ENCODE results near the gene EP400. TPM values are rescaled to one million over a fixed set of nuclear protein-coding genes. Genes with fewer than 3 reads are reported as not detected.

Gene EP400
- total and polyA plus RNA-seq, 9 of the 15 experiments (the other 6 are each of a cell fraction or from before 2014, with no cell fraction given): 4.5 to 58.0 (median 7.0) TPM

DNA sequence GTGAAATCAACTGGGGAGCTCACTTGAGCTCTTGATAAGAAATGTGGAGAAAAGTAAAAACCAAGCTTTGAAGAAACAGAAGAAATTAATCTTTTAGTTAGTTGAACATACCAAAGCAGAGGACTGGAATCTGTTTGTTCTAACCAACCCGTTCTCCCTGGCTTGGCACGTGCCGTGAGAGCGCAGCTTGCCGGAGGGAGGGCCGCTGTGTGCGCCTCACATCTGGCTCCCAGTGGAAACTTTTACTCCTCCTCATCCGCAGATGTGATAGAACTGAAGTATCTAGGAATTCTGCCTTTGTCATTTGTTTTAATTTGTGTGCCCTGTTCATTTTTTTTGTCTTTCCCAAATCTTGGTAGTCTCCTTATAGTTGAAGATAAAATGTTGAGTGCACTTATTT, 129.5 kb downstream of the EP400 start:
- Histone ChIP-seq H3K4me1 (replicated peaks in 1 of 2; ENCODE audit: control insufficient read depth in 2 of 2, insufficient read depth in 2 of 2, low read length in 2 of 2) (peaks cover 5 to 12% of the 10 kb centered on the region in 2 experiments; a peak in 4 of 5 replicates), H3K27ac (ENCODE audit: extremely low read depth, low read depth, low read length) (no peak overlapping the region), H3K36me3 (ENCODE audit: control insufficient read depth, insufficient read depth, low read length) (peaks cover 50% of the 10 kb centered on the region; the same call in 2 of the 3 replicates), H3K79me2 (ENCODE audit: control insufficient read depth, insufficient read depth, low read length) (peaks cover under 1% of the 10 kb centered on the region), H3K9me1 (ENCODE audit: control insufficient read depth, insufficient read depth, low read length) (no peaks in the 10 kb centered on the region), H3K9ac (ENCODE audit: insufficient read depth in 1 of 2, low read depth in 2 of 2, low read length in 2 of 2) (no peak overlapping the region), H3K4me3 (no peak overlapping the region), H2AFZ (ENCODE audit: low read depth, low read length) (no peak overlapping the region), H3K4me2 (ENCODE audit: insufficient read depth, low read length) (no peak overlapping the region), H3K9me3 (replicated peaks; ENCODE audit: control insufficient read depth, insufficient read depth, low read depth, low read length) (no peaks in the 10 kb centered on the region), H4K20me1 (replicated peaks; ENCODE audit: control insufficient read depth, insufficient read depth, low read length) (no peaks in the 10 kb centered on the region), H3K27me3 (ENCODE audit: control insufficient read depth in 2 of 2, insufficient read depth in 2 of 2, low read length in 2 of 2) (no peaks in the 10 kb centered on the region)
- no TSS peak for BruUV-seq (replicated peaks)
- no peak for ATAC-seq
- no peak for FAIRE-seq
- intact Hi-C loops (cut with micrococcal nuclease): no loop called here
- WGBS (ENCODE audit: insufficient coverage, low coverage, missing lambda C conversion rate): 95% methylated on average over 8 of the region's 8 CpGs
- ChIA-PET POLR2A (interaction anchor here (0.7 kb wide), 1 partner anchor 927 kb away, joined by 3 read pairs; no protein-coding TSS in a partner anchor), CTCF (ENCODE audit: low intra/inter-chr PET ratio) (no interaction called here)
- in situ Hi-C loops (cut with MboI): no loop called here
- DNase-seq (ENCODE audit: extremely low read depth in 1 of 4, low spot score in 3 of 4): no peak
- TF ChIP-seq GATA2 (CRISPR knock-in tag; IDR thresholded peaks at IDR 0.05) (no peak), NR1H2 (CRISPR knock-in tag; IDR thresholded peaks at IDR 0.05) (no peak), ZNF444 (CRISPR knock-in tag; IDR thresholded peaks at IDR 0.05) (no peak), RBBP5 (IDR thresholded peaks at IDR 0.05; ENCODE audit: borderline replicate concordance, insufficient read depth, low read length, poor library complexity, severe bottlenecking) (no peak)
- TF ChIP-seq, protein P1, sequence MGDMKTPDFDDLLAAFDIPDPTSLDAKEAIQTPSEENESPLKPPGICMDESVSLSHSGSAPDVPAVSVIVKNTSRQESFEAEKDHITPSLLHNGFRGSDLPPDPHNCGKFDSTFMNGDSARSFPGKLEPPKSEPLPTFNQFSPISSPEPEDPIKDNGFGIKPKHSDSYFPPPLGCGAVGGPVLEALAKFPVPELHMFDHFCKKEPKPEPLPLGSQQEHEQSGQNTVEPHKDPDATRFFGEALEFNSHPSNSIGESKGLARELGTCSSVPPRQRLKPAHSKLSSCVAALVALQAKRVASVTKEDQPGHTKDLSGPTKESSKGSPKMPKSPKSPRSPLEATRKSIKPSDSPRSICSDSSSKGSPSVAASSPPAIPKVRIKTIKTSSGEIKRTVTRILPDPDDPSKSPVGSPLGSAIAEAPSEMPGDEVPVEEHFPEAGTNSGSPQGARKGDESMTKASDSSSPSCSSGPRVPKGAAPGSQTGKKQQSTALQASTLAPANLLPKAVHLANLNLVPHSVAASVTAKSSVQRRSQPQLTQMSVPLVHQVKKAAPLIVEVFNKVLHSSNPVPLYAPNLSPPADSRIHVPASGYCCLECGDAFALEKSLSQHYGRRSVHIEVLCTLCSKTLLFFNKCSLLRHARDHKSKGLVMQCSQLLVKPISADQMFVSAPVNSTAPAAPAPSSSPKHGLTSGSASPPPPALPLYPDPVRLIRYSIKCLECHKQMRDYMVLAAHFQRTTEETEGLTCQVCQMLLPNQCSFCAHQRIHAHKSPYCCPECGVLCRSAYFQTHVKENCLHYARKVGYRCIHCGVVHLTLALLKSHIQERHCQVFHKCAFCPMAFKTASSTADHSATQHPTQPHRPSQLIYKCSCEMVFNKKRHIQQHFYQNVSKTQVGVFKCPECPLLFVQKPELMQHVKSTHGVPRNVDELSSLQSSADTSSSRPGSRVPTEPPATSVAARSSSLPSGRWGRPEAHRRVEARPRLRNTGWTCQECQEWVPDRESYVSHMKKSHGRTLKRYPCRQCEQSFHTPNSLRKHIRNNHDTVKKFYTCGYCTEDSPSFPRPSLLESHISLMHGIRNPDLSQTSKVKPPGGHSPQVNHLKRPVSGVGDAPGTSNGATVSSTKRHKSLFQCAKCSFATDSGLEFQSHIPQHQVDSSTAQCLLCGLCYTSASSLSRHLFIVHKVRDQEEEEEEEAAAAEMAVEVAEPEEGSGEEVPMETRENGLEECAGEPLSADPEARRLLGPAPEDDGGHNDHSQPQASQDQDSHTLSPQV (IDR thresholded peaks at IDR 0.05): no peak
- TF ChIP-seq, protein P2, sequence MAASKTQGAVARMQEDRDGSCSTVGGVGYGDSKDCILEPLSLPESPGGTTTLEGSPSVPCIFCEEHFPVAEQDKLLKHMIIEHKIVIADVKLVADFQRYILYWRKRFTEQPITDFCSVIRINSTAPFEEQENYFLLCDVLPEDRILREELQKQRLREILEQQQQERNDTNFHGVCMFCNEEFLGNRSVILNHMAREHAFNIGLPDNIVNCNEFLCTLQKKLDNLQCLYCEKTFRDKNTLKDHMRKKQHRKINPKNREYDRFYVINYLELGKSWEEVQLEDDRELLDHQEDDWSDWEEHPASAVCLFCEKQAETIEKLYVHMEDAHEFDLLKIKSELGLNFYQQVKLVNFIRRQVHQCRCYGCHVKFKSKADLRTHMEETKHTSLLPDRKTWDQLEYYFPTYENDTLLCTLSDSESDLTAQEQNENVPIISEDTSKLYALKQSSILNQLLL (CRISPR knock-in tag; IDR thresholded peaks at IDR 0.05; ENCODE audit: borderline replicate concordance): no peak
- TF ChIP-seq, protein P3, sequence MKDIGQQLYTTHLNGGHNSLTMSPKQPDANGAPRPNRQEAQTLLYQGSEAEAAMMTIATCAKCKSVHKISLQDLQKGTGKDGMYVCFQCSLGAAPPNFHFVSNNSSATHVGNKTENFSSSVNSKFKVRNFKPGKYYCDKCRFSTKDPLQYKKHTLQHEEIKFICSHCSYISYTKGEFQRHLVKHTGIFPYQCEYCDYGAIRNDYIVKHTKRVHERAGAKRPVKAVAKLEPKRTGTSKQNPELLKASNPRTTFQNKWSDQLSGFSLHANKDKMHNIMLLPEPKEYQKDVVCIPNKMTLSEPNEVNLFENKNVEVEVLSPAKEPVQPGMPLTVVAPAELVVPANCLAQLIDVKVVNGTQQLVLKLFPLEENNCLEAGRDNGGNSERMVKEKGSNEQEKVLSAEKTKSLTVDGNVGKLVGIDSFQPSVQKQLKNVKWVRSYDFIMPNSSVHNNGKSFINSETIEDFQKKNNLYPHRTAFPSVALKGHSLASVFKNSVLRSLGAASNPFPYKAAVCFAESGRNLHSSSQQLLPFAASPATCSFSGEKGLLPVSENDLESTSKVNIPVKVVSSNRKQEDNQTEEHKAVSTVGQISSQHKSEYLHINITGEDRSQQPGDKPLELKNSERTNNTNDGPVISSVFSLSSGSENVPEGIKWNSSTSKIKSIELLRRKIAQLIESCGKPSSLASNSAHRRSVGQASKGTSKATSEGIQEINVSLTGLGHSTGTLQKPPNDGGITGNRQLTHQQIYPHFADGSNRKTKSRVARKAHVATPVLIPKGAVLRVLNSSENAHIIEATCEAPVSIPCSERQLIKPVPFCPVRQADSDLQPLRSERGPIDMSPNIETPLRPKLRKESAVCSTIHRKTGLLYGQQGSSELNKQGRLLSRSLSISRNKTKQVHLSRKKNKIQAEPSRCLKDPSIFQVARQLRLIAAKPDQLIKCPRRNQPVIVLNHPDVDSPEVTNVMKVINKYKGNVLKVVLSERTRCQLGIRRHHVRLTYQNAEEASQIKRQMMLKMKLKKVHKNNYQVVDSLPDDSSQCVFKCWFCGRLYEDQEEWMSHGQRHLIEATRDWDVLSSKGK (CRISPR knock-in tag; IDR thresholded peaks at IDR 0.05): no peak
- TF ChIP-seq, protein P4, sequence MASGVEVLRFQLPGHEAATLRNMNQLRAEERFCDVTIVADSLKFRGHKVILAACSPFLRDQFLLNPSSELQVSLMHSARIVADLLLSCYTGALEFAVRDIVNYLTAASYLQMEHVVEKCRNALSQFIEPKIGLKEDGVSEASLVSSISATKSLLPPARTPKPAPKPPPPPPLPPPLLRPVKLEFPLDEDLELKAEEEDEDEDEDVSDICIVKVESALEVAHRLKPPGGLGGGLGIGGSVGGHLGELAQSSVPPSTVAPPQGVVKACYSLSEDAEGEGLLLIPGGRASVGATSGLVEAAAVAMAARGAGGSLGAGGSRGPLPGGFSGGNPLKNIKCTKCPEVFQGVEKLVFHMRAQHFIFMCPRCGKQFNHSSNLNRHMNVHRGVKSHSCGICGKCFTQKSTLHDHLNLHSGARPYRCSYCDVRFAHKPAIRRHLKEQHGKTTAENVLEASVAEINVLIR (CRISPR knock-in tag; IDR thresholded peaks at IDR 0.05): no peak
- TF ChIP-seq, protein P5, sequence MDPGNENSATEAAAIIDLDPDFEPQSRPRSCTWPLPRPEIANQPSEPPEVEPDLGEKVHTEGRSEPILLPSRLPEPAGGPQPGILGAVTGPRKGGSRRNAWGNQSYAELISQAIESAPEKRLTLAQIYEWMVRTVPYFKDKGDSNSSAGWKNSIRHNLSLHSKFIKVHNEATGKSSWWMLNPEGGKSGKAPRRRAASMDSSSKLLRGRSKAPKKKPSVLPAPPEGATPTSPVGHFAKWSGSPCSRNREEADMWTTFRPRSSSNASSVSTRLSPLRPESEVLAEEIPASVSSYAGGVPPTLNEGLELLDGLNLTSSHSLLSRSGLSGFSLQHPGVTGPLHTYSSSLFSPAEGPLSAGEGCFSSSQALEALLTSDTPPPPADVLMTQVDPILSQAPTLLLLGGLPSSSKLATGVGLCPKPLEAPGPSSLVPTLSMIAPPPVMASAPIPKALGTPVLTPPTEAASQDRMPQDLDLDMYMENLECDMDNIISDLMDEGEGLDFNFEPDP (CRISPR knock-in tag; IDR thresholded peaks at IDR 0.05): no peak
